ENCODE measurements around the gene APIP. TPM values are rescaled to one million over a fixed set of nuclear protein-coding genes. Genes with fewer than 3 reads are reported as not detected.

Gene APIP
- total RNA-seq, 4 donors from 2014 or later: 30.0 to 36.9 (median 35.6) TPM

DNA sequence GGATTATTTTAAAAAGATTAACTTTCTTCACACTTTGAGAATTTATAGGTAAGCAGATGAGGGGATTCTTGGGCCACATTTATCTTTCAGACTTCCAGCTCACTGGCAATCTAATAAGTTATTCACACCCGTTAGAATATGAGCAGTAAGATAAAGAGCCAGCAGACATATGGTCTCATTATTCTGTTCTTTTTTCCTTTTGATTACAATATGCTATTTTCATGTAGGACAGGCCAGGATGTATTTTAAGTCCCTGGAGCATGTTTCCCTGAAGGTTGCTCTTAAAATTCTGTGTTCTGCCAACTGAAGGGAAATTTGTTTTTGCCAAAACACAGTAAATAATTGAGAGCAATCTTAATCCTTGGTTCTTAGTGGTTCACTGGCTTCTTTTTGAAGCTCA is 22.4 kb upstream of the APIP start:
- no peaks in the 10 kb centered on the region for H3K27me3 ChIP-seq
- peaks cover 0 to 10% (median 2%) of the 10 kb centered on the region in 4 donors for H3K36me3 ChIP-seq
- H3K9me3 ChIP-seq: no peaks in the 10 kb centered on the region
- DNase-seq (ENCODE audit: extremely low spot score): no peak
- TF ChIP-seq POLR2AphosphoS5 (IDR thresholded peaks at IDR 0.05): no peak
- TF ChIP-seq EP300 (IDR thresholded peaks at IDR 0.05): no peak
- no peak for TF ChIP-seq POLR2A (IDR thresholded peaks at IDR 0.05; ENCODE audit: low read depth)
- TF ChIP-seq, protein P1, sequence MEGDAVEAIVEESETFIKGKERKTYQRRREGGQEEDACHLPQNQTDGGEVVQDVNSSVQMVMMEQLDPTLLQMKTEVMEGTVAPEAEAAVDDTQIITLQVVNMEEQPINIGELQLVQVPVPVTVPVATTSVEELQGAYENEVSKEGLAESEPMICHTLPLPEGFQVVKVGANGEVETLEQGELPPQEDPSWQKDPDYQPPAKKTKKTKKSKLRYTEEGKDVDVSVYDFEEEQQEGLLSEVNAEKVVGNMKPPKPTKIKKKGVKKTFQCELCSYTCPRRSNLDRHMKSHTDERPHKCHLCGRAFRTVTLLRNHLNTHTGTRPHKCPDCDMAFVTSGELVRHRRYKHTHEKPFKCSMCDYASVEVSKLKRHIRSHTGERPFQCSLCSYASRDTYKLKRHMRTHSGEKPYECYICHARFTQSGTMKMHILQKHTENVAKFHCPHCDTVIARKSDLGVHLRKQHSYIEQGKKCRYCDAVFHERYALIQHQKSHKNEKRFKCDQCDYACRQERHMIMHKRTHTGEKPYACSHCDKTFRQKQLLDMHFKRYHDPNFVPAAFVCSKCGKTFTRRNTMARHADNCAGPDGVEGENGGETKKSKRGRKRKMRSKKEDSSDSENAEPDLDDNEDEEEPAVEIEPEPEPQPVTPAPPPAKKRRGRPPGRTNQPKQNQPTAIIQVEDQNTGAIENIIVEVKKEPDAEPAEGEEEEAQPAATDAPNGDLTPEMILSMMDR (IDR thresholded peaks at IDR 0.05): no peak
- H3K27ac ChIP-seq (replicated peaks in 1 of 4): peak overlapping the region in 3 of 4 donors; percentile 8 to 33 (median 10)
- intact Hi-C loops (cut with DNase I): no loop called here
- WGBS: 29% methylated on average over 1 of the region's 1 CpG
- peaks cover 3 to 47% (median 33%) of the 10 kb centered on the region in 4 donors for H3K4me1 ChIP-seq
- H3K4me3 ChIP-seq: no peak overlapping the region

GRCh38 chr11:34936945-34937629 is 20.9 kb upstream of the APIP start:
- 83% methylated on average over 6 of the region's 6 CpGs for WGBS
- TF ChIP-seq POLR2A (IDR thresholded peaks at IDR 0.05; ENCODE audit: low read depth) (no peak), EP300 (IDR thresholded peaks at IDR 0.05) (no peak), POLR2AphosphoS5 (IDR thresholded peaks at IDR 0.05) (no peak)
- TF ChIP-seq, protein P1 (IDR thresholded peaks at IDR 0.05): no peak
- H3K27ac ChIP-seq (replicated peaks in 1 of 4): no peak overlapping the region
- H3K27me3 ChIP-seq: no peaks in the 10 kb centered on the region
- intact Hi-C loops (cut with DNase I): no loop called here
- H3K36me3 ChIP-seq: peaks cover 0 to 25% (median 9%) of the 10 kb centered on the region in 4 donors
- no peaks in the 10 kb centered on the region for H3K9me3 ChIP-seq
- H3K4me1 ChIP-seq: peaks cover 3 to 47% (median 33%) of the 10 kb centered on the region in 4 donors
- no peak overlapping the region for H3K4me3 ChIP-seq
- no peak for DNase-seq (ENCODE audit: extremely low spot score)

DNA sequence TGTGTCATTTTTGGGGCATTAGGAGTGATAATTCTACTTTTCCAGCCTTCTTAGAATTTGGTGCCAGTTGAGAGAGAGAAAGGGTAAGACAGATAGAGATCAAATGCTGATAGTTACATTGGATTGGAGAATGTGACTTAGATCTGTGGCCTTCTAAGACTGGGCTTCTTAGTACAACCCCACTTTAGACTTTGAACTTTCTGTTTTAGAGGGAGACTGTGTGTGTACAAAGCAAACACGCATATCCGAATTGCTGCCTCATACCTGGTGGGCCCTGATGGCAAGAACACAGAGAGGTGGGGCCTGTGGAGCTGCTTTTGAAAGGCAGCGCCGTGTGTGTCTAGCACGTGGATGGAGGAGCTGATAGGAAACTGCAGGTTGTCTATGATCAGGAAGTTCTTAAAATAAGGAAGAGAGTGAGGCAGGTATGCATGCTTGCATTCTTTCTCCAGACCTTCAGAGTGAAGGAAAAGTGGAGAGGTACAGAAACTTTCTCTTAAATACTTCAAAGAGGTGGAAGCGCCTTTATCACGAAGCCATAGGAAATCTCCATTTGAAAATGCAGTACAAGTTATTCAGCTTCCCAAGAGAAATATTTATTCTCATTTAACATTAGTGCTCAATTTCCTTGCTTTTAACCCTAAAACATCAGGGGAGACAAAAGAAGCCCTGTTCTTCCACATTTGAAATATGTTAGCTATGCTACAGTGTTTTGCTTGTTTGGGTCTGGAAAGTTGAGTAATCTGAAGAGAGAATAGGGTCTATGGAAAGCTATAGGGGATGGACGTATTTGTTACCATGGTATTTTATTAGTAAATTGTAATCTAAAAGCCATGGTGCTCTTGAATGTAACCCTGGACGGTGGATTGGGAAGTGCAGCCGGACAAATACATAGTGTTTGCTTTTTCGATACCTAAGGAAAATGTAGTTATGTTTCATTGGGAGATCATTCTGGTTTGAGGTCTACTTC is 13.9 kb upstream of the APIP start:
- no peak overlapping the region for H3K27ac ChIP-seq (replicated peaks in 1 of 4)
- no peak overlapping the region for H3K4me3 ChIP-seq
- TF ChIP-seq POLR2AphosphoS5 (IDR thresholded peaks at IDR 0.05): no peak
- TF ChIP-seq POLR2A (IDR thresholded peaks at IDR 0.05; ENCODE audit: low read depth): no peak
- TF ChIP-seq, protein P1 (IDR thresholded peaks at IDR 0.05): no peak
- no peak for TF ChIP-seq EP300 (IDR thresholded peaks at IDR 0.05)
- peaks cover 14 to 52% (median 49%) of the 10 kb centered on the region in 4 donors for H3K4me1 ChIP-seq
- peaks cover 0 to 20% (median 9%) of the 10 kb centered on the region in 4 donors for H3K36me3 ChIP-seq
- H3K27me3 ChIP-seq: no peaks in the 10 kb centered on the region
- no peak for DNase-seq (ENCODE audit: extremely low spot score)
- 86% methylated on average over 11 of the region's 11 CpGs for WGBS
- H3K9me3 ChIP-seq: no peaks in the 10 kb centered on the region
- intact Hi-C loops (cut with DNase I): loop anchor here (5.0 to 10.0 kb wide), 3 partner anchors 57 to 372 kb away; no protein-coding TSS in a partner anchor

- no peak overlapping the region for H3K4me3 ChIP-seq
- intact Hi-C loops (cut with DNase I): loop anchor here (5.0 to 10.0 kb wide), 2 partner anchors 306 to 373 kb away; no protein-coding TSS in a partner anchor
- no peaks in the 10 kb centered on the region for H3K9me3 ChIP-seq
- no peak overlapping the region for H3K27ac ChIP-seq (replicated peaks in 1 of 4)
- DNase-seq (ENCODE audit: extremely low spot score): no peak
- no peaks in the 10 kb centered on the region for H3K27me3 ChIP-seq
- TF ChIP-seq, protein P1 (IDR thresholded peaks at IDR 0.05): no peak
- WGBS: 89% methylated on average over 7 of the region's 7 CpGs
- peaks cover 0 to 20% (median 9%) of the 10 kb centered on the region in 4 donors for H3K36me3 ChIP-seq
- H3K4me1 ChIP-seq: peaks cover 20 to 62% (median 59%) of the 10 kb centered on the region in 4 donors
Observed at GRCh38 chr11:34928960-34929680, 12.9 kb upstream of the APIP start.
